ENCODE results near the gene LPCAT1. TPM values are rescaled to one million over a fixed set of nuclear protein-coding genes. Genes with fewer than 3 reads are reported as not detected.
"Not testable (repeated sequence)": the region's sequence is repeated elsewhere in the genome, so short reads cannot be mapped to it uniquely, and the experiment has no call there.

LPCAT1 gene
- total RNA-seq, 4 donors from 2014 or later, result 10.4 to 13.2 (median 12.3) TPM

GRCh38 chr5:1429496-1429895, 94.3 kb downstream of the LPCAT1 start:
- H3K4me3 ChIP-seq (ENCODE audit: low read depth, poor library complexity, severe bottlenecking), result no peak overlapping the region
- DNase-seq (ENCODE audit: low spot score in 2 of 2), result peak in 1 of 2 donors; percentile 52
- no peak for TF ChIP-seq POLR2A (IDR thresholded peaks at IDR 0.05)
- no peak for TF ChIP-seq CTCF (IDR thresholded peaks at IDR 0.05)
- intact Hi-C loops (cut with DNase I; ENCODE audit: low total_unique reads), result no loop called here
- 85 to 88% methylated on average over 5 of the region's 5 CpGs for WGBS, 2 donors

- 73 to 87% methylated on average over 7 of the region's 7 CpGs for WGBS, 2 donors
- intact Hi-C loops (cut with DNase I; ENCODE audit: low total_unique reads), result no loop called here
- peak in 1 of 2 donors; percentile 53 for DNase-seq (ENCODE audit: low spot score in 2 of 2)
- no peak for TF ChIP-seq POLR2A (IDR thresholded peaks at IDR 0.05)
- TF ChIP-seq CTCF (IDR thresholded peaks at IDR 0.05), result no peak
- H3K4me3 ChIP-seq (ENCODE audit: low read depth, poor library complexity, severe bottlenecking), result no peak overlapping the region
These were observed 94.7 kb downstream of the LPCAT1 start for GRCh38 chr5:1429066-1429465.

GRCh38 chr5:1428107-1428506, 95.7 kb downstream of the LPCAT1 start:
- intact Hi-C loops (cut with DNase I; ENCODE audit: low total_unique reads), result no loop called here
- DNase-seq (ENCODE audit: low spot score in 2 of 2), result no peak
- TF ChIP-seq CTCF (IDR thresholded peaks at IDR 0.05) (no peak), POLR2A (IDR thresholded peaks at IDR 0.05) (no peak)
- H3K4me3 ChIP-seq (ENCODE audit: low read depth, poor library complexity, severe bottlenecking), result no peak overlapping the region
- WGBS, 2 donors, result 83 to 89% methylated on average over 1 of the region's 1 CpG

- no peak overlapping the region for H3K4me3 ChIP-seq (ENCODE audit: low read depth, poor library complexity, severe bottlenecking)
- no peak for DNase-seq (ENCODE audit: low spot score in 2 of 2)
- no peak for TF ChIP-seq POLR2A (IDR thresholded peaks at IDR 0.05)
- TF ChIP-seq CTCF (IDR thresholded peaks at IDR 0.05), result no peak
- intact Hi-C loops (cut with DNase I; ENCODE audit: low total_unique reads), result no loop called here
- WGBS, 2 donors, result 80 to 89% methylated on average over 9 of the region's 9 CpGs
These were observed 99.0 kb downstream of the LPCAT1 start for GRCh38 chr5:1424716-1425115.

- no peak for DNase-seq (ENCODE audit: low spot score in 2 of 2)
- intact Hi-C loops (cut with DNase I; ENCODE audit: low total_unique reads), result no loop called here
- 79 to 88% methylated on average over 18 to 19 of the region's 19 CpGs for WGBS, 2 donors
- no peak overlapping the region for H3K4me3 ChIP-seq (ENCODE audit: low read depth, poor library complexity, severe bottlenecking)
- TF ChIP-seq POLR2A (IDR thresholded peaks at IDR 0.05) (no peak), CTCF (IDR thresholded peaks at IDR 0.05) (no peak)
These were observed 99.7 kb downstream of the LPCAT1 start for GRCh38 chr5:1423901-1424603.

GRCh38 chr5:1422522-1422921, 101.2 kb downstream of the LPCAT1 start:
- 100% methylated on average over 9 of the region's 13 CpGs; no CpG with 5 or more reads in 1 of the 2 donors for WGBS, 2 donors

More at GRCh38 chr5:1422522-1422921, 101.2 kb downstream of the LPCAT1 start:
- DNase-seq (ENCODE audit: low spot score in 2 of 2); intact Hi-C loops (cut with DNase I; ENCODE audit: low total_unique reads); H3K4me3 ChIP-seq (ENCODE audit: low read depth, poor library complexity, severe bottlenecking): not testable (repeated sequence)

Measured in lower leg skin (tissue), 4 donors.